K562 (cell line): ENCODE results near the gene RPL28. TPM values are rescaled to one million over a fixed set of nuclear protein-coding genes. Genes with fewer than 3 reads are reported as not detected.

Experiments used
- ATAC-seq: fragments of 200-7000 bp; cut with Tn5 transposase; 3 replicates; pipeline ENCODE4 v1.9.1; 2020; ENCODE audit warnings: moderate library complexity
- BruUV-seq: library from RNA; stranded (reverse); fragments of 400-500 nt; replicated peaks from 2 replicates; lab custom pipeline; 2021; lab: Mats Ljungman, UMichigan
- CTCF ChIA-PET: fragments of 300-600 bp; formaldehyde crosslinking; extraction: SDS; loops from one replicate; lab custom pipeline; 2021; ENCODE audit warnings: low intra/inter-chr PET ratio; lab: Yijun Ruan, JAX
- POLR2A ChIA-PET: fragments of 300-600, 350-650 bp; sonication (Branson Sonifier 250); formaldehyde crosslinking; extraction: SDS; loops from one replicate; lab custom pipeline; 2021; ENCODE audit warnings: antibody characterized with exemption, inconsistent platforms; lab: Yijun Ruan, JAX
- DNase-seq, 4 experiments: peaks; one replicate each; pipeline versions ENCODE4 v3.0.0 to v3.0.0-alpha.2; 2011 to 2018; ENCODE audit warnings: low spot score in 3 of 4, mixed read lengths in 3 of 4; ENCODE audit errors: extremely low read depth in 1 of 4
- FAIRE-seq: peaks from 2 replicates; lab custom pipeline; 2011; peaks lifted over from hg19 to GRCh38; lab: Jason Lieb, UNC
- H2AFZ ChIP-seq: 2 replicates; pipeline ENCODE4 v1.6.0; 2011; ENCODE audit warnings: low read depth, low read length, control low read depth, inconsistent platforms
- H3K27ac ChIP-seq: fragments of 200-600 bp; 3 replicates; pipeline ENCODE4 v1.8.0; 2011; ENCODE audit warnings: low read depth, mild to moderate bottlenecking, control low read depth, inconsistent platforms, low read length, moderate library complexity, mixed read lengths; ENCODE audit errors: extremely low read depth
- H3K27me3 ChIP-seq, 2 experiments: fragments of 300-600 bp in 1 of 2; 2 replicates in 1 of 2; 3 replicates in 1 of 2; pipeline versions ENCODE4 v1.6.0 to v1.8.0; 2011; ENCODE audit warnings: inconsistent platforms in 2 of 2, low read length in 2 of 2, mild to moderate bottlenecking in 1 of 2, mixed read lengths in 1 of 2, moderate library complexity in 1 of 2; ENCODE audit not compliant: control insufficient read depth in 2 of 2, insufficient read depth in 2 of 2
- H3K36me3 ChIP-seq: fragments of 300-600 bp; 3 replicates; pipeline ENCODE4 v1.8.0; 2011; ENCODE audit warnings: mild to moderate bottlenecking, low read length, inconsistent platforms; ENCODE audit not compliant: control insufficient read depth, insufficient read depth
- H3K4me1 ChIP-seq, 2 experiments: fragments of 200-600 bp in 1 of 2; replicated peaks in 1 of 2; 2 replicates in 1 of 2; 3 replicates in 1 of 2; pipeline versions ENCODE4 v1.5.1 to v1.8.0; 2011; ENCODE audit warnings: inconsistent platforms in 2 of 2, low read length in 2 of 2, mild to moderate bottlenecking in 1 of 2, mixed read lengths in 1 of 2, moderate library complexity in 1 of 2; ENCODE audit not compliant: control insufficient read depth in 2 of 2, insufficient read depth in 2 of 2
- H3K4me2 ChIP-seq: 2 replicates; pipeline ENCODE4 v1.6.1; 2011; ENCODE audit warnings: low read length, control low read depth, inconsistent platforms, mixed read lengths; ENCODE audit not compliant: insufficient read depth
- H3K4me3 ChIP-seq: fragments of 200-600 bp; sonication (generic), shearing (Covaris generic); 2 replicates; pipeline ENCODE4 v1.5.1; 2016; ENCODE audit warnings: control low read depth, inconsistent platforms
- H3K79me2 ChIP-seq: fragments of 200-600 bp; 3 replicates; pipeline ENCODE4 v1.8.0; 2011; ENCODE audit warnings: low read length, inconsistent platforms; ENCODE audit not compliant: control insufficient read depth, insufficient read depth
- H3K9ac ChIP-seq, 2 experiments: 2 replicates each; pipeline versions ENCODE4 v1.6.0 to v1.6.1; 2011; ENCODE audit warnings: low read depth in 2 of 2, low read length in 2 of 2, control low read depth in 1 of 2, inconsistent platforms in 1 of 2, mild to moderate bottlenecking in 1 of 2, mixed read lengths in 1 of 2; ENCODE audit not compliant: insufficient read depth in 1 of 2
- H3K9me1 ChIP-seq: one replicate; pipeline ENCODE4 v1.6.0; 2011; ENCODE audit warnings: inconsistent platforms, mild to moderate bottlenecking, low read length, moderate library complexity; ENCODE audit not compliant: control insufficient read depth, insufficient read depth
- H3K9me3 ChIP-seq: replicated peaks from 2 replicates; pipeline ENCODE4 v1.5.1; 2011; ENCODE audit warnings: low read depth, low read length, inconsistent platforms; ENCODE audit not compliant: control insufficient read depth, insufficient read depth
- H4K20me1 ChIP-seq: replicated peaks from 2 replicates; pipeline ENCODE4 v1.6.1; 2011; ENCODE audit warnings: low read length, inconsistent platforms, mixed read lengths; ENCODE audit not compliant: control insufficient read depth, insufficient read depth
- CLOCK ChIP-seq: fragments of 250-450 bp; sonication (Bioruptor Pico); IDR thresholded peaks from 2 replicates; pipeline ENCODE4 v1.4.0; 2020; ENCODE audit warnings: mild to moderate bottlenecking, moderate library complexity, borderline replicate concordance
- COPS2 ChIP-seq: fragments of 450-650 bp; conservative IDR thresholded peaks from 2 replicates; pipeline ENCODE4 v1.6.1; 2016; ENCODE audit warnings: mild to moderate bottlenecking, moderate library complexity
- E2F1 ChIP-seq: sonication (generic); formaldehyde crosslinking; IDR thresholded peaks from 2 replicates; pipeline ENCODE4 v1.8.1; 2023; ENCODE audit warnings: mild to moderate bottlenecking, missing genetic modification reagents, moderate library complexity
- ELF4 ChIP-seq: fragments of 450-650 bp; formaldehyde crosslinking; IDR thresholded peaks from 2 replicates; pipeline ENCODE4 v1.4.0; 2022; ENCODE audit warnings: missing genetic modification characterization
- HIVEP1 ChIP-seq: fragments of 250-450 bp; sonication (Bioruptor Pico); IDR thresholded peaks from 2 replicates; pipeline ENCODE4 v1.4.0; 2020; ENCODE audit warnings: mild to moderate bottlenecking
- HMGN3 ChIP-seq: IDR thresholded peaks from 2 replicates; pipeline ENCODE4 v1.6.1; 2011; ENCODE audit warnings: borderline replicate concordance, low read depth, mild to moderate bottlenecking, mixed read lengths, low read length; ENCODE audit not compliant: insufficient read length; ENCODE audit errors: extremely low read depth
- NFIC ChIP-seq: fragments of 450-650 bp; IDR thresholded peaks from 2 replicates; pipeline ENCODE4 v1.6.1; 2017; ENCODE audit warnings: mild to moderate bottlenecking, inconsistent platforms
- ZNF217 ChIP-seq: sonication (generic); formaldehyde crosslinking; IDR thresholded peaks from 2 replicates; pipeline ENCODE4 v1.8.0; 2022; ENCODE audit warnings: mild to moderate bottlenecking, missing genetic modification reagents
- ZNF277 ChIP-seq: fragments of 250-450 bp; sonication (Bioruptor Pico); IDR thresholded peaks from 2 replicates; pipeline ENCODE4 v1.8.0; 2022; ENCODE audit warnings: inconsistent platforms, mild to moderate bottlenecking, moderate library complexity, borderline replicate concordance
- ZNF324 ChIP-seq: fragments of 250-450 bp; sonication (Bioruptor Pico); IDR thresholded peaks from 2 replicates; pipeline ENCODE4 v1.4.0; 2020; ENCODE audit warnings: mild to moderate bottlenecking
- WGBS: fragments of 100-300 bp; shearing (Covaris generic); methylation state at CpG from one replicate; pipeline ENCODE4 v1.1.6; 2016; ENCODE audit warnings: low coverage, mixed read lengths; ENCODE audit not compliant: insufficient coverage; ENCODE audit errors: missing lambda C conversion rate; 5-methylcytosine and 5-hydroxymethylcytosine counted together
- in situ Hi-C: fragments of 300-500 bp; cut with MboI; formaldehyde crosslinking; loops from 4 replicates; pipeline ENCODE4 v1.15.0; 2018; ENCODE audit warnings: inconsistent platforms, mixed read lengths
- intact Hi-C: fragments of 100-400 bp; cut with micrococcal nuclease; formaldehyde crosslinking; loops from 2 replicates; pipeline ENCODE4 v1.14.2; 2022
- polyA plus RNA-seq, 8 experiments: library from polyadenylated mRNA; depleted of rRNA in 4 of 8; stranded (reverse) in 5 of 8; unstranded in 3 of 8; fragments of >200 nt; fragmentation: Nextera tagmentation in 2 of 8; fragmentation: Illumina TruSeq in 1 of 8; extraction: Ambion mirVana in 2 of 8; extraction: Trizol in 1 of 8; gene quantifications; 2 replicates each; pipeline versions ENCODE4 v1.2.1 to v1.2.3, GENCODE V29; 2011 to 2014; ENCODE audit warnings: inconsistent platforms in 1 of 8, missing spikeins in 1 of 8
- total RNA-seq, 7 experiments: library from RNA; depleted of rRNA in 6 of 7; stranded (reverse); fragments of >200 nt in 6 of 7; fragmentation: Illumina TruSeq in 2 of 7; extraction: Trizol in 2 of 7; gene quantifications; 2 replicates each; pipeline versions ENCODE4 v1.2.1 to v1.2.3, GENCODE V29; 2011 to 2021; ENCODE audit warnings: low replicate concordance in 1 of 7
- TF ChIP-seq, protein P1 (sequence below): fragments of 150-350 bp; IDR thresholded peaks from 2 replicates; pipeline ENCODE4 v1.6.1; 2014; ENCODE audit warnings: low read depth, mild to moderate bottlenecking, low read length, borderline replicate concordance

The RPL28 gene
- total and polyA plus RNA-seq, 9 of the 15 experiments (the other 6 are each of a cell fraction or from before 2014, with no cell fraction given) = 124 to 3,106 (median 622) TPM

- H3K27me3 ChIP-seq = no peaks in the 10 kb centered on the region
- DNase-seq (peak; percentile 99 to 100 (median 100)), ATAC-seq (peak; percentile 91), FAIRE-seq (peak; percentile 100)
- no peaks in the 10 kb centered on the region for H3K9me3 ChIP-seq
- H3K4me3 ChIP-seq = peak within 1 kb of the TSS; percentile 92
- H3K9ac ChIP-seq = peak within 1 kb of the TSS; percentile 97 to 99
- H3K36me3 ChIP-seq = peaks cover 26% of the 10 kb centered on the region; the same call in 2 of the 3 replicates
- peaks cover 7 to 46% of the 10 kb centered on the region in 2 experiments; a peak in 4 of 5 replicates for H3K4me1 ChIP-seq
- CTCF ChIA-PET = no interaction called here
- no TSS peak for BruUV-seq
- no peaks in the 10 kb centered on the region for H3K9me1 ChIP-seq
- WGBS = under 1% methylated on average over 45 of the region's 63 CpGs
- in situ Hi-C loops = no loop called here
- peak within 1 kb of the TSS; percentile 96 for H2AFZ ChIP-seq
- intact Hi-C loops = loop anchor here (5.0 kb wide), 1 partner anchor 37 kb away; no protein-coding TSS in a partner anchor
- peak within 1 kb of the TSS; percentile 97 for H3K4me2 ChIP-seq
- peak within 1 kb of the TSS; percentile 97 for H3K27ac ChIP-seq
- 0 out of 2 replicates have a peak, but pooled peaks cover 6% of the 10 kb centered on the region for H4K20me1 ChIP-seq
- H3K79me2 ChIP-seq = peaks cover 24% of the 10 kb centered on the region
- POLR2A ChIA-PET = interaction anchor here (0.6 to 2.3 kb wide), 29 partner anchors 10 to 326 kb away, joined by 3 to 14 read pairs (median 4); partner anchors contain the start of genes HSPBP1, PPP6R1, RPL28 and TMEM150B
- TF ChIP-seq ZNF324 (CRISPR knock-in tag) = no peak
- TF ChIP-seq CLOCK (CRISPR knock-in tag) = no peak
- TF ChIP-seq ZNF217 (CRISPR knock-in tag) = no peak
- TF ChIP-seq, protein P1, sequence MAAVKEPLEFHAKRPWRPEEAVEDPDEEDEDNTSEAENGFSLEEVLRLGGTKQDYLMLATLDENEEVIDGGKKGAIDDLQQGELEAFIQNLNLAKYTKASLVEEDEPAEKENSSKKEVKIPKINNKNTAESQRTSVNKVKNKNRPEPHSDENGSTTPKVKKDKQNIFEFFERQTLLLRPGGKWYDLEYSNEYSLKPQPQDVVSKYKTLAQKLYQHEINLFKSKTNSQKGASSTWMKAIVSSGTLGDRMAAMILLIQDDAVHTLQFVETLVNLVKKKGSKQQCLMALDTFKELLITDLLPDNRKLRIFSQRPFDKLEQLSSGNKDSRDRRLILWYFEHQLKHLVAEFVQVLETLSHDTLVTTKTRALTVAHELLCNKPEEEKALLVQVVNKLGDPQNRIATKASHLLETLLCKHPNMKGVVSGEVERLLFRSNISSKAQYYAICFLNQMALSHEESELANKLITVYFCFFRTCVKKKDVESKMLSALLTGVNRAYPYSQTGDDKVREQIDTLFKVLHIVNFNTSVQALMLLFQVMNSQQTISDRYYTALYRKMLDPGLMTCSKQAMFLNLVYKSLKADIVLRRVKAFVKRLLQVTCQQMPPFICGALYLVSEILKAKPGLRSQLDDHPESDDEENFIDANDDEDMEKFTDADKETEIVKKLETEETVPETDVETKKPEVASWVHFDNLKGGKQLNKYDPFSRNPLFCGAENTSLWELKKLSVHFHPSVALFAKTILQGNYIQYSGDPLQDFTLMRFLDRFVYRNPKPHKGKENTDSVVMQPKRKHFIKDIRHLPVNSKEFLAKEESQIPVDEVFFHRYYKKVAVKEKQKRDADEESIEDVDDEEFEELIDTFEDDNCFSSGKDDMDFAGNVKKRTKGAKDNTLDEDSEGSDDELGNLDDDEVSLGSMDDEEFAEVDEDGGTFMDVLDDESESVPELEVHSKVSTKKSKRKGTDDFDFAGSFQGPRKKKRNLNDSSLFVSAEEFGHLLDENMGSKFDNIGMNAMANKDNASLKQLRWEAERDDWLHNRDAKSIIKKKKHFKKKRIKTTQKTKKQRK = peak; percentile 96
- no peak for TF ChIP-seq ELF4
- TF ChIP-seq E2F1 (CRISPR knock-in tag) = peak; percentile 93
- TF ChIP-seq HIVEP1 (CRISPR knock-in tag) = no peak
- TF ChIP-seq NFIC = no peak
- TF ChIP-seq HMGN3 = peak; percentile 29
- no peak for TF ChIP-seq ZNF277 (CRISPR knock-in tag)
- no peak for TF ChIP-seq COPS2
Measured at GRCh38 chr19:55339105-55339888, 46.4 kb upstream of the RPL28 start, which contains the start of gene KMT5C. KMT5C (plus strand) TSS chr19:55339876; CDS start chr19:55341937, 2,061 bp downstream.
